ENCODE data around the gene CCDC27.

CCDC27 gene

GRCh38 chr1:3789421-3790300, 37.4 kb downstream of the CCDC27 start:
- H3K27ac ChIP-seq: no peak overlapping the region
- TF ChIP-seq ZFX (IDR thresholded peaks at IDR 0.05; ENCODE audit: borderline replicate concordance): no peak
- TF ChIP-seq CTCF (IDR thresholded peaks at IDR 0.05): no peak

GRCh38 chr1:3790500-3790923, 38.3 kb downstream of the CCDC27 start:
- no peak overlapping the region for H3K27ac ChIP-seq
- no peak for TF ChIP-seq CTCF (IDR thresholded peaks at IDR 0.05)
- TF ChIP-seq ZFX (IDR thresholded peaks at IDR 0.05; ENCODE audit: borderline replicate concordance): no peak

GRCh38 chr1:3790952-3791351, 38.7 kb downstream of the CCDC27 start:
- no peak for TF ChIP-seq CTCF (IDR thresholded peaks at IDR 0.05)
- TF ChIP-seq ZFX (IDR thresholded peaks at IDR 0.05; ENCODE audit: borderline replicate concordance): no peak
- H3K27ac ChIP-seq: no peak overlapping the region

GRCh38 chr1:3795453-3796214, 43.4 kb downstream of the CCDC27 start:
- no peak for TF ChIP-seq CTCF (IDR thresholded peaks at IDR 0.05)
- no peak for TF ChIP-seq ZFX (IDR thresholded peaks at IDR 0.05; ENCODE audit: borderline replicate concordance)
- H3K27ac ChIP-seq: peak overlapping the region; percentile 60

GRCh38 chr1:3796215-3797061, 44.2 kb downstream of the CCDC27 start, which contains the start of gene LRRC47:
Gene LRRC47, minus strand, starts transcription at chr1:3796498. Its CDS starts 22 bp downstream, at chr1:3796476.
- peak within 1 kb of the TSS; percentile 60 for H3K27ac ChIP-seq

More at GRCh38 chr1:3796215-3797061, 44.2 kb downstream of the CCDC27 start, which contains the start of gene LRRC47:
- TF ChIP-seq ZFX (IDR thresholded peaks at IDR 0.05; ENCODE audit: borderline replicate concordance) (peak; percentile 85; the same call in 1 of the 2 replicates), CTCF (IDR thresholded peaks at IDR 0.05) (no peak)

Data from 22Rv1 (cell line).